Measurements from ENCODE around the gene TLR8. TPM values are rescaled to one million over a fixed set of nuclear protein-coding genes. Genes with fewer than 3 reads are reported as not detected.
"Not testable (repeated sequence)": the region's sequence is repeated elsewhere in the genome, so short reads cannot be mapped to it uniquely, and the experiment has no call there.

The TLR8 gene
- total RNA-seq, 4 donors from 2014 or later = 0.42 to 0.97 (median 0.62) TPM

DNA sequence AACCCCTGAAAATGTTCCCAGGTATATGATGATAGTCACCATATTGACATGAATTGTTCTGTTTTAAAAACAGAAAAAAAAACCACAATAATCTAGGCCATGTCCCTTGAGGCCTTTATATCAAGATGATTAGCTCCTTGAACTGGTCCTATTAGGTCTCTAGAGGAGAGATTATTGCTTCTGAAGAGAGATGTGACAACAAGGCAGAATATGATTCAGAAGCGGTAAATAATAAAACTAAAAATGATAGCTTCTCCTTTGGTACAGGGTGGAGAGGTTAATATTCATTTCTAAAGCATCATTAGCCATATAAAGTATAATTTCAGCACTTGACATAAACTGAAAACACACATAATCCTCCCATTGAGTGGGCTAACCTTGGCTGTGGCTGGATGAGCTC is 25.8 kb downstream of the TLR8 start:
- DNase-seq (no peak), ATAC-seq (no peak)
- intact Hi-C loops (cut with DNase I; ENCODE audit: low total_unique reads) = no loop called here
- Histone ChIP-seq H3K4me1 (no peaks in the 10 kb centered on the region), H3K4me3 (no peak overlapping the region), H3K9me3 (no peaks in the 10 kb centered on the region), H3K27me3 (no peaks in the 10 kb centered on the region), H3K36me3 (no peaks in the 10 kb centered on the region), H3K27ac (no peak overlapping the region)
- in situ Hi-C loops (cut with MboI; ENCODE audit: low sequenced_read_pairs in 4 of 4) = no loop called here
- TF ChIP-seq, protein P1, sequence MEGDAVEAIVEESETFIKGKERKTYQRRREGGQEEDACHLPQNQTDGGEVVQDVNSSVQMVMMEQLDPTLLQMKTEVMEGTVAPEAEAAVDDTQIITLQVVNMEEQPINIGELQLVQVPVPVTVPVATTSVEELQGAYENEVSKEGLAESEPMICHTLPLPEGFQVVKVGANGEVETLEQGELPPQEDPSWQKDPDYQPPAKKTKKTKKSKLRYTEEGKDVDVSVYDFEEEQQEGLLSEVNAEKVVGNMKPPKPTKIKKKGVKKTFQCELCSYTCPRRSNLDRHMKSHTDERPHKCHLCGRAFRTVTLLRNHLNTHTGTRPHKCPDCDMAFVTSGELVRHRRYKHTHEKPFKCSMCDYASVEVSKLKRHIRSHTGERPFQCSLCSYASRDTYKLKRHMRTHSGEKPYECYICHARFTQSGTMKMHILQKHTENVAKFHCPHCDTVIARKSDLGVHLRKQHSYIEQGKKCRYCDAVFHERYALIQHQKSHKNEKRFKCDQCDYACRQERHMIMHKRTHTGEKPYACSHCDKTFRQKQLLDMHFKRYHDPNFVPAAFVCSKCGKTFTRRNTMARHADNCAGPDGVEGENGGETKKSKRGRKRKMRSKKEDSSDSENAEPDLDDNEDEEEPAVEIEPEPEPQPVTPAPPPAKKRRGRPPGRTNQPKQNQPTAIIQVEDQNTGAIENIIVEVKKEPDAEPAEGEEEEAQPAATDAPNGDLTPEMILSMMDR (IDR thresholded peaks at IDR 0.05 in 4 of 5, conservative IDR thresholded peaks at IDR 0.05 in 1 of 5) = no peak
- TF ChIP-seq POLR2A (IDR thresholded peaks at IDR 0.05) = no peak

DNA sequence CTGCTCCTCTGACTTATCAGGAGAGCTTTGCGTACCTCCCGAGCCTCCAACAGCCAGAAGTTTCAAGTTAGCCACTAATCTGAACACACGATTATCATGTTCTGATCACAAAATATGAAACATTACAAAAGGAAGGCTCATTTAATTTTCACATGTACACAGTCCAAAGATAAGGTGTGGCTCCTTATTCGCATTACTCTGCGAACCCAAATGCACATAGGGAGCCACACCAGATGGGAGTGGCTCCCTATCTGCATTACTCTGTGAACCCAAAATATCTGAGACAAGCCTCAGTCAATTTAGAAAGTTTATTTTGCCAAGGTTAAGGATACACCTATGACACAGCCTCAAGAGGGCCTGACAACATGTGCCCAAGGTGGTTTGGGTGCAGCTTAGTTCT is 28.4 kb downstream of the TLR8 start:
- Histone ChIP-seq H3K4me1 (no peaks in the 10 kb centered on the region), H3K27me3 (no peaks in the 10 kb centered on the region), H3K4me3 (no peak overlapping the region), H3K27ac (no peak overlapping the region), H3K36me3 (no peaks in the 10 kb centered on the region), H3K9me3 (no peaks in the 10 kb centered on the region)
- DNase-seq = no peak
- no peak for ATAC-seq
- intact Hi-C loops (cut with DNase I; ENCODE audit: low total_unique reads) (no loop called here), in situ Hi-C loops (cut with MboI; ENCODE audit: low sequenced_read_pairs in 4 of 4) (no loop called here)
- no peak for TF ChIP-seq POLR2A (IDR thresholded peaks at IDR 0.05)
- TF ChIP-seq, protein P1 (IDR thresholded peaks at IDR 0.05 in 4 of 5, conservative IDR thresholded peaks at IDR 0.05 in 1 of 5) = no peak

DNA sequence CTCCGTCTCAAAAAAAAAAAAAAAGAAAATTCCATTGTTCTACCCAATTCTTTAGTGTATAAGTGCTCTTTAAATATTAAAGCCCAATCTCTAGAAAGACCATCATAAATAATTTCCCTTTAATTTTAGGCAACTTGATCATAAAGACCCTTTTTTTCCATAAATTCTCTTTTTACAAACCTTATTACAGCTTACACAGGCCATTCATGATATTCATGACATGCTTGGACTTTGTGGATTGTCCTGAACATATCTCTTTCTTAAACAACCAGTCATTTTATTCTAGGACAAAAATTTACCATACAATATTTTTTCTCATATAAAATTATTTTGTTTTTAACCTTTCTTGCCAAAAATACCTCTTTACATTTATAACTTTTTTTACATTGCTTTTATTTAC is 30.5 kb downstream of the TLR8 start:
- DNase-seq (no peak), ATAC-seq (no peak)
- H3K4me1 ChIP-seq = no peaks in the 10 kb centered on the region
- H3K4me3 ChIP-seq = no peak overlapping the region
- H3K36me3 ChIP-seq = no peaks in the 10 kb centered on the region
- intact Hi-C loops (cut with DNase I; ENCODE audit: low total_unique reads) = no loop called here
- H3K9me3 ChIP-seq = no peaks in the 10 kb centered on the region
- no peak overlapping the region for H3K27ac ChIP-seq
- no peaks in the 10 kb centered on the region for H3K27me3 ChIP-seq
- TF ChIP-seq, protein P1 (IDR thresholded peaks at IDR 0.05 in 4 of 5, conservative IDR thresholded peaks at IDR 0.05 in 1 of 5) = no peak
- no peak for TF ChIP-seq POLR2A (IDR thresholded peaks at IDR 0.05)
- in situ Hi-C loops (cut with MboI; ENCODE audit: low sequenced_read_pairs in 4 of 4) = no loop called here

DNA sequence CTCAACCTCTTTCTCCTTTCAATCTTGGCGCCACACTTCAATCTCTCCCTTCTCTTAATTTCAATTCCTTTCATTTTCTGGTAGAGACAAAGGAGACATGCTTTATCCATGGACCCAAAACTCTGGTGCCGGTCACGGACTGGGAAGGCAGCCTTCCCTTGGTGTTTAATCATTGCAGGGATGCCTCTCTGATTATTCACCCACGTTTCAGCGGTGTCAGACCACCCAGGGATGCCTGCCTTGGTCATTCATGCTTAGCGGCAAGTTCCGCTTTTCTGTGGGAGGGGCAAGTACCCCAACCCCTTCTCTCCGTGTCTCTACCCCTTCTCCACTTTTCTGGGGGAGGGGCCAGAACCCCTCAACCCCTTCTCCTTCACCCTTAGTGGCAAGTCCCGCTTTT is 34.1 kb downstream of the TLR8 start:
- H3K27ac ChIP-seq; H3K36me3 ChIP-seq; in situ Hi-C loops (cut with MboI; ENCODE audit: low sequenced_read_pairs in 4 of 4); H3K4me1 ChIP-seq; ATAC-seq; intact Hi-C loops (cut with DNase I; ENCODE audit: low total_unique reads); DNase-seq; H3K27me3 ChIP-seq; H3K4me3 ChIP-seq; H3K9me3 ChIP-seq: not testable (repeated sequence)

DNA sequence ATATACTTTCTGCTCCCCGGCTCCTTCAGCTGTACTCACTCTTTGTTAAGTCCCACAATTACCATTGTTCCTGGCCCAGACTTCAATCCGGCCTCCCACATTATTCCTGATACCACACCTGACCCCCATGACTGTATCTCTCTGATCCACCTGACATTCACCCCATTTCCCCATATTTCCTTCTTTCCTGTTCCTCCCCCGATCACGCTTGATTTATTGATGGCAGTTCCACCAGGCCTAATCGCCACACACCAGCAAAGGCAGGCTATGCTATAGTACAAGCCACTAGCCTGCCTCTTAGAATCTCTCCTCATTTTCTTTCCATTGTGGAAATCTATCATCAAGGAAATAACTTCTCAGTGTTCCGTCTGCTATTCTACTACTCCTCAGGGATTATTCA is 37.2 kb downstream of the TLR8 start:
- ATAC-seq; intact Hi-C loops (cut with DNase I; ENCODE audit: low total_unique reads); in situ Hi-C loops (cut with MboI; ENCODE audit: low sequenced_read_pairs in 4 of 4); H3K27me3 ChIP-seq; DNase-seq; H3K36me3 ChIP-seq; H3K9me3 ChIP-seq; H3K4me1 ChIP-seq; H3K4me3 ChIP-seq; H3K27ac ChIP-seq: not testable (repeated sequence)

DNA sequence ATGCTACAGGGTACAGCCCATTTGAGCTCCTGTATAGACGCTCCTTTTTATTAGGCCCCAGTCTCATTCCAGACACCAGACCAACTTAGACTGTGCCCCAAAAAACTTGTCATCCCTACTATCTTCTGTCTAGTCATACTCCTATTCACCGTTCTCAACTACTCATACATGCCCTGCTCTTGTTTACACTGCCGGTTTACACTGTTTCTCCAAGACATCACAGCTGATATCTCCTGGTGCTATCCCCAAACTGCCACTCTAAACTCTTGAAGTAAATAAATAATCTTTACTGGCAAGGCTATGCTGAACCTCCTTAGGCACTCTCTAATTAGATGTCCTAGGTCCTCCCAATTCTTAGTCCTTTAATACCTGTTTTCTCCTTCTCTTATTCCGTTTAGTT is 38.0 kb downstream of the TLR8 start:
- intact Hi-C loops (cut with DNase I; ENCODE audit: low total_unique reads); in situ Hi-C loops (cut with MboI; ENCODE audit: low sequenced_read_pairs in 4 of 4); H3K9me3 ChIP-seq; DNase-seq; H3K4me3 ChIP-seq; H3K36me3 ChIP-seq; H3K4me1 ChIP-seq; ATAC-seq; H3K27me3 ChIP-seq; H3K27ac ChIP-seq: not testable (repeated sequence)
